Embryonic facial prominence (tissue), 1 donor: Measurements from ENCODE around the gene B4GALNT3.

Experiments
- DNase-seq: peaks from one replicate; pipeline ENCODE4 v3.0.0-alpha.2; 2016; ENCODE audit errors: extremely low spot score

B4GALNT3 gene

DNA sequence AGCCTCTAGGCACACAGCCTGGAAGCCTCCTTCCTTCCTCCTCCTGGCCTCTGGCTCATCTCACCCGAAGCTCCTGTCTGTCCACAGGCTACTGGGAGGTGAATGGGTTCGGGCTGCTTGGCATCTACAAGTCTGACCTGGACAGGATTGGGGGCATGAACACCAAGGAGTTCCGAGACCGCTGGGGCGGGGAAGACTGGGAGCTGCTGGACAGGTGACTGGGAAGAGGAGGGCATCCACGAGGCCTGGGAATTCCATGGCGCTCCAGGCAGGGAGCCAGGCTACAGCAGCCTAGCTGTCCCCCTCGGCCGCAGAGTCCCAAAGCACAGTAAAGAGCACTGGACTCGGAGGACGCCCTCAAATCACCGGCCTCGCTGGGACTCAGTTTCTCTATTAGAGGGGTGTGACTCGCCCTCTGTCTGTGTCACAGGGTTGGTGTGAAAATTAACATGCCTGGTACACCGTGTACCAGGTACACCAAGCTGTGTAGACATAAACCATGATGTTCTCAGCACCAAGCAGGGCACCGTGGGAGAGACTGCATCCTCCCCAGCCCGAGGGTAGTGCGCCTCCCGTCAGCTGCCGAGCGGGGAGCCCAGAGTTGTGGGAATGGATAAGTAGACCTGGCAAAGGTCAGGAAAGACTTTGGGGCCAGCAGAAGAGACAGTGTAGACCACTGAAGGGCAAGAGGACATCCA, 99.6 kb downstream of the B4GALNT3 start:
- no peak for DNase-seq

DNA sequence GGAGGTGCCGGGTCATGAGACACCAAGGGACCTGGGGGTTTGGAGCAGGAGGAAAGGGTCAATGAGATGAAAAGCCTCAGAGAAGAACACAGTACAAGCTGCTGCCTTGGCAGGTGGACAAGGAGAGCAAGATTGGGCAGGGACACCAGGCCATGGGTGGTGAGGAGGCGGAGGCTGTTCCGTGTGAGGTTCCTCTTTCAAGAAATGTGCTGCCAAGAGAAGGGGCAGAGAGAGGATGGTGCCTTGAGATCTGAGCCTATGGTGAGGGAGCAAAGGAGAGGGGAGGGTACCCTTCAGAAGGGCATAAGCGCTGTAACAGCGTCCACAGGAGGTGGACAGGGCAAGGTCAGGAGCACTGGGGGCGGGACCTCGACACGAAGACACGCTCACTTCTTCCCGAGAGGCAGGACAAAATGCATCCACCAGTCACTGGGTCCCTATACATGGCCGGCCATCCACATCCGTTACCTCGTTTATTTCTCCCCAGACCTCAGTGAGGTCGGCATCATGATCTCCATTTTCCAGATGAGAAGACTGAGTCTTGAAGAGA, 100.2 kb downstream of the B4GALNT3 start:
- DNase-seq = no peak

DNA sequence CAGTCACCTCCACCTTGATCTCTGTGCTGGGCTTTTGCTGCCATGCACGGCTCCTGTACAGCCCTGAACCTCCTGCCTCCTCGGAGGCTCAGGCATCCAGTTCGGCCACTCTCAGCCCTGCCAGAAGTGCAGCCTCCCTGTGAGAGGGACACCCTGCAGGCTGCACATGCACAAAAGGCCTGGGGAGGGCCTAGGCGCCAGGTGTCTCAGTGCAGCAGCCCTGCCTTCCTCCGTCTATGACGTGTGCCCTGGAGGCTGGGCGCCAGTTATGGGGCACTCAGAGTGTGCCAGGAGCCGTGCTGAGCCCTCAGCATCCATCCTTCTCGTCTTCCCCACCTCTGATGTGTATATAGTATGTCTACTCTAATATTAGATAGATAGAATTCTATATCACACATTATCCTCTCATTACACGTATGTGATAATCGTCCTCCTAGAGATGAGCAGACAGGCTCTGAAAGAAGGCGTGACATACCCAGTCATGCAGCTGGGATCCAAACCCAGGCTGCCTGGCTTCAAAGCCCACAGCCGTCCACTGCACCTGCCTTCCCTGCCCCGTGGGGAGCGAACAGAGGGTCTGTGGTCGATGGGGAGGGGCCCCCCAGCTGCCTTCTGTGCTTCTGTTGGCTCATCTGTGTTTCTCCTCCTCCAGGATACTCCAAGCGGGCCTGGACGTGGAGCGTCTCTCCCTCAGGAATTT, 101.1 kb downstream of the B4GALNT3 start:
- DNase-seq = no peak

DNA sequence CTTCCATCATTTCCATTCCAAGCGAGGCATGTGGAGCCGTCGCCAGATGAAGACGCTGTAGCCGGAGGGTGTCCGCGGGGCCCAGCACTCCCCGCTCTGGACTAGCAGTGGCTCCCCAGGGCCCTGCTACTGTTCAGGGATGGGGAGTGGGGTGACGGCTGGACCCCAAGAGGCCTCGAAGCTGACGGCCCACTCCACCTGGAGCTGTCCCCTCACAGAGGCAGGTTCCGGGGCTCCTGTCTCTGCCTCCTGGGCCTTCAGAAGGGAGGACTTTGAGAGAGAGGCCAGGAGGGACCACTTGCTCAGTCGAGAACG, 101.6 kb downstream of the B4GALNT3 start:
- DNase-seq = no peak

GRCh38 chr12:561908-562593, 102.3 kb downstream of the B4GALNT3 start:
- no peak for DNase-seq

DNA sequence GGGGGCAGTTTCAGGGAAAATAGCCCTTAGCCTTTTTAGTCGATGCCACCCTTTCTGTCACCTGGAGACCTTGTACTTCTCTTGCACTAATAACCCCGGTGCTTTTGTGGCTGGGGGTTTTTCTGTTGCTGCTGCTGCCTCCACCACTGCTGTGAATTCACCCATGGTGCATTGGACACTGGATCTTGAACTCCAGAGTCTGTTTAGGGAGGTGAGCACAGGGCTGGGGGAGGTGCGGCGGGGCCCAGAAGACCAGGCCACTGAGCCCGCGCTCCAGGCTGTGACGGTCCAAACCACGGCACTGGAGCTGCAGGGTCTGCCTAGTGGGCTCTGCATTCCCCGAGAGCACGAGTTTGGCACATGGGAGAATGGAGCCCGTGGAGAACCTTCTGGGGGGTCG, 102.9 kb downstream of the B4GALNT3 start:
- no peak for DNase-seq

- DNase-seq = no peak
Measured at GRCh38 chr12:563250-563781, 103.6 kb downstream of the B4GALNT3 start.

- DNase-seq = no peak
Measured at GRCh38 chr12:563787-564298, 104.1 kb downstream of the B4GALNT3 start.

- no peak for DNase-seq
Measured at GRCh38 chr12:565161-565560, 105.4 kb downstream of the B4GALNT3 start.

DNA sequence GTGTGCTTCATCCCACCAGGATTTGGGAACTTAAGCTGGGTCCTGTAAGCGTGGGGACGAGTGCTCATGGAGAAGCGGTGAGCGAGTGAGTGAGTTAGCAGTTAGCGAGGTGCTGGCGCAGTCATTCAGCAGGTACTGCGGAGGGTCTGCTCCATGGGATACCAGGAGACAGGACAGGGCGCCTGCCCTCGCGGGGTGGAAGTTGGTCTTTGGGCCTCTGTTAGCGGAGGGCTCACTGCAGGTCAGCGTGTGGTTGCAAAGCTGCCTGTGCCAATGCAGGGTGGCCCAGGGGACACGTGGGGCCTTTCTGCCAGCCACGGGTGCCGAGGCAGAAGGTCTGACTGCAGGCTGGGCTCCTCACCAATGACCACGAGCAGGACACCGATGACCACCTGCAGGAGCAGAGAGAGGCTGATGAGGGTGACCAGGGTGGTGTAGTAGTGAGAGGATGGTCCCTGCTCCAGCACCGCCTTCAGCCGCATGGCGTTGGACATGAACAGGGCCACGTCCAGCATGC, 105.9 kb downstream of the B4GALNT3 start:
- DNase-seq = no peak

DNA sequence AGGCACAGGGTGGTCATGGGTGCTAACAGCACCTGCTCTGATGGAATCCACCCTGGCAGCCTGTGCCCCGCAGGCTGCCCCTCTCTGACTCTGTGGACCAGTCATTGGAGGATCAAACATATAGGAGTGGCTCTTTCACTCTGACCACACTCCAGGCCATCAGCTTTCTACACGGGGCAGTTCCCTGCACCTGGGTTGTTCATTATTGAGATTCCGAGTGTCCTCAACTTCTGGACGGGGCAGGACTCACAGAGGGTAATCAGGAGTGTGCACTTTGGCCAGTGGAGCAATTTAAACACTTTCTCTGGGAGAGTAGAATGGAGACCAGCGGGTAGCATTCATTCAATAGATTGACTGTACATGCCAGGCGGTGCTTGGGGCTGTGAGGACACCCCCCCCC, 108.7 kb downstream of the B4GALNT3 start:
- DNase-seq = no peak

- DNase-seq = no peak
Measured at GRCh38 chr12:569091-569676, 109.4 kb downstream of the B4GALNT3 start.

DNA sequence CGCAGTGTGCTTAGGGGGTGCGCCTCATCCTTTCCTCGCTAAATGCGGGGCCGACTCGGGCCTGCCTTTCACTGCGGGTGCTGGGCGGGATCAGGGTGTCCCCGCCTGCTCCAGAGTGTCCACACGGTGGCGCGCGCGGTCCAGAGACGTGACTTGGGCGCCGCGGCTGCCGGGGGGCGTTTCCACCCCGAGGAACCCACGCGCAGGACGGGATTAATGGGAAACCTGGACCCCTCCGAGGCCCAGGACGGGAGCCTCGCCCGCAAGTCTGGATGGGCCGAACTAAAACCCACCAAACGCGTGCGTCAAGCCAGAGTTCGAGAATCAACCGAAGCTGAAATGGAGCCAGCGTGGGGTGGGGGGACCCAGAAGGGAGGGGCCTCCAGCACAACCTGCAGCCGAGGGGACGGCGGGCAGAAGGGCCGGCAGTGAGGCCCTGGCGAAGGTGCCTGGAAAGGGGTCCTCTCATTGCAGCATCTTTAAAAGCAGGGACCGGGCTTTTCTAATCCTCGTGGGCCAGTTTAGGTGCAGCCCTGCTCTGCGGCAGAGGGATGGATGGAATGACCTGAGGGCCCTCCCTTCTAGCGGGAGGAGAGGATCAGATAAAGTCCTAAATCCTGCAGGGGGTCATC, 110.2 kb downstream of the B4GALNT3 start:
- no peak for DNase-seq

DNA sequence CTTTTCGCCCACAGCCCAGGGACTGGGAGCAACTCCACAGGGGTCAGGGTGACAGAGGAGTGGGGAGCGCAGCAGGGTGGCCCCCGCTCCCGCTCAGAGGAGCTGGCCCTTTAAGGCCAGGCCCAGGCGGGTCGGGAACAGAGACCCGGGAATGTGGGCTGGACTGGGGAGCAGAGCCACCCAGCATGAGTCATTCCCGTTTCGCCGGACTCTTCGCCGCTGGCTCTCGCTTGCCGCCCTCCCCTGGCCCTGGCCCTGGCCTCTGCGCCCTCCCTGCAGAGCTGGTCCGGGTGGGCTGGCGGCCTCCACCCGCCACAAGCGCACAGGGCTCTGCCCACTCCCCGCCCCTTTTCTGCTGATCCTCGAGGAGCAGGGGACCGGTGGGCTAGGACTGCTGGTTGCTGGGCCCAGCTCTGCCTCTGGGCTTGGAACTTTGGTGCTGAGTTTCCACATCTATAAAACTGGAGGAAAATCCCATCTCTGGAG, 110.7 kb downstream of the B4GALNT3 start:
- DNase-seq = no peak

DNA sequence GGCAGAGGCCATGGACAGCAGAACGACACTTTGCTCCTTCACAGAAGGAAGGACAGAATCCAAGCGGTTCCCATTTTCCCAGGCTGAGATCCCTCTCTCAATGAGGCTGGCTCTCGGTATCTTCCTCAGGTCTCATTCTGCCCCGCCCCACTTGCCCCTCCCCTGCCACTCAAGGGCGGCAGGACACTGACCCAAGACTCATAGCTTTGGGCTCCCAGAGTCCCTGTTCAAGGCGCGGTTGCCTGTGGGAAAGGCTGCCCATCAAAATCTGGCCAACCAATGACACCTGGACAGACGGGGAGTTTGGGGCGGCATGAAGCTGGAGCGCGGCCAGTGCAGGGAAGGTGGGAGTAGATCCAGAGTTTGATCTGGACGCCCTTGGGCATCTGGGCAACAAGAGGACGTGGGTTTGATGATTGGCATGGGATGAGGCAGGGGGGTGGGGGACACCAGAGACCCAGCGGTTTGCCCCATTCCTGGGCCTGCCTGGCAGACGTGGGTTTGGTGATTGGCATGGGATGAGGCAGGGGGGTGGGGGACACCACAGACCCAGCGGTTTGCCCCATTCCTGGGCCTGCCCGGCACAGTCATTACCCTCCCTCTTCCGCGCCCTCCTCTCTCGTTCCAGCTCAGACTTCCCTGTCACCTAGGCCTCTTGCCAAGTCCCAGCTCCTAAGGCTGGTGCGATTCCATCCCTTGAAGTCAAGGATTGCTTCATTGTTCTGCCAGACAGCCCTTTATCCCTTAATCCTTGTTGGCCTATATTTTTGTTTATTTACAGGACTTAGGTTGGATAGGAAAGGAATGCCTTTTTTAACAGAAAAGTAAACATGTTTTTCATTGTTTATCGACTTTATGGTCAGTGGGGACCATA, 111.4 kb downstream of the B4GALNT3 start:
- peak; percentile 57 for DNase-seq

GRCh38 chr12:571795-572531, 112.2 kb downstream of the B4GALNT3 start:
- no peak for DNase-seq

DNA sequence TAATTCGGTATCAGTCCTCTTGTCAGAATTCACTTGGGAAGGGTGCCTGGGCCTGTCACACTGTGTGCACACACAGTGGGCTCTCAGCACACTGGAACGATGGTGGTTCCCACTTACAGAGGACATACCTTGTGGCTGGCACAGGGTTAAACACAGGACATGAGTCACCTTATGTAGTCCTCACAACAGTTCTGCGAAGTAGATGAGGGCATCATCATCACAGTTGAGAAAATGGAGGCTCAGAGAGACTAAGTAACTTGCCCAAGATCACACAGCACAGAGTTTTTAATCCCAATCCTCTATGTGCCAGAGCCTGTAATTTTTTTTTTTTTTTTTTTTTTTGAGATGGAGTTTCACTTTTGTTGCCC, 112.8 kb downstream of the B4GALNT3 start:
- no peak for DNase-seq

DNA sequence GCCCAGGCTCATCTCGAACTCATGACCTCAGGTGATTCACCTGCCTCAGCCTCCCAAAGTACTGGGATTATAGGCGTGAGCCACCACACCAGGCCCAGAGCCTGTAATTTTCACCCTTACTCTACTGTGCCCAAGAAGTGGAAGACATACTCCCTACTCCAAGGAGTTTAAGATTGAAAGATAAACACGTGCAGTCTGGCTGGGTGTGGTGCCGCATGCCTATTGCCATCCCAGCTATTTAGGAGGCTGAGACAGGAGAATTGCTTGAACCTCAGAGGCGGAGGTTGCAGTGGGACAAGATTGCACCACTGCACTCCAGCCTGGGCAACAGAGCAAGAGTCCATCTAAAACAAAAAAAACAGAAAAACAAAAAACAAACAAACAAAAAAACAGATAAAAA, 113.5 kb downstream of the B4GALNT3 start:
- DNase-seq = no peak

DNA sequence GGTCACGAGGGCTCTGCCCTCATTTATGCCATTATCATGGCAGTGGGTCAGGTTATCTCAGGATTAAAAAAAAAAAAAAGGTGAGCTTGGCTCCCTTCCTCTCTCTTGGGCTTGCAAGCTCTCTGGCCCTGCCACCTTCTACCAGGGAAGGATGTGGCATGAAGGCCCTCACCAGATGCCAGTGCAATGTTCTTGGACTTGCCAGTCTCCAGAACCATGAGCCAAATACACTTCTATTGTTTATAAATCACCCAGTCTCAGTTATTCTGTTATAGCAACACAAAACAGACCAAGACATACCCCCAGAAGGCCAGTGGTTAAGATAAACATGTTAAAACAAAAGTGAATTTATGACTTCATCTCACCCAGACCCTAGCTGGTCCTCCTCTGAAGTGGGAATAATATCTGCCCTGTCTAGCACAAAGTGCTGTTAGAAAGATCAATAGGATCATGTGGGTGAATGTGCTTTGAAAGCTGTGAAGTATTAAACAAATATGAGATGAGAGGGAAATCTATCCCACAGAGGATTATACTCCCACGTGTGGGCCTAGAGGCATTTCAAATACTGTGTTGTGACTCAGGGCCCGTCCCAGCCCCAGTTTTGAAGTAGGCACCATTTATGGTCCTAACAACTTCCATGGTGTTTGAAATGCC, 114.9 kb downstream of the B4GALNT3 start:
- DNase-seq = no peak
